GM18909 (cell line): ENCODE data around the gene PTGDR2.

Source experiments
- ATAC-seq: cut with Tn5 transposase; IDR thresholded peaks from one replicate; pipeline ENCODE4 v1.9.1; 2021; ENCODE audit warnings: mild to moderate bottlenecking; ENCODE audit not compliant: unreplicated experiment, poor library complexity

PTGDR2 gene

GRCh38 chr11:60860943-60861342, 5.2 kb upstream of the PTGDR2 start:
- no peak for ATAC-seq

- no peak for ATAC-seq
Observed at GRCh38 chr11:60859616-60860250, 4.0 kb upstream of the PTGDR2 start.

DNA sequence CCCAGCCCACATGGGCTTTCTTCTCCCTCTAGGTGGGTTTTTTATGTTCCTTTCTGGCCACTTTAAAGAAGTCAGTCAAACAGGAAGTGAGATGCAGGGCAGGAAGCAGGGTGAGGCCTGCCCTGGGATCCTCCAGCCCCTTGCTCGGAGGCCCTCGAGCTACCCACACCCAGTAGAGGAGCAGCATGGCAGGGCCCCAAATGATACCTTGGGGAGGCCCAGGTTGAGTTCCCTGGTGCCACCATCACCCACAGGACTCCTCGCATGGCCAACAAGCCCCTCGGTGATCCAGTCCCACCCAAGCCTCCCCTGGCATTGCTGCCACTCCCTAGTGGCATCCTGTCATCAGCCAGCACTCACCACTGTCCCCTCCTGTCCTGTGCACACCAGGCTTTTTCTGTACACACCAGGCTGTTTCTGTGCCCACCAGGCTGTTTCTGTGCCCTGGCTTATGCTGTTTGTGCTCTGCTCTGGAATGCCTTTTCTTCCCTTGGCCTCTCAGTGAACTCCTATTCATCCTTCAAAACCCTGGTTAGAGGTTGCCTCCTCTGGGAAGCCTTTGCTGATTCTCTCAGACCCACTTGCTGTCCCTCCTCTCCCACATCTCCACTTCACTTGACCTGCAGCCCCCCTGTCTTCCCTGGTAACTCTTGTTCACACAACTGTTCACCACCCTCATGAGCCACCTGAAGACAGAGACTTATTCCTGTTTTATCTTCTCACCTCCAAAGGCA, 3.1 kb upstream of the PTGDR2 start:
- no peak for ATAC-seq

GRCh38 chr11:60858236-60858635, 2.5 kb upstream of the PTGDR2 start:
- ATAC-seq: no peak

- no peak for ATAC-seq
Observed at GRCh38 chr11:60857378-60858232, 1.9 kb upstream of the PTGDR2 start.

- ATAC-seq: no peak
Observed at GRCh38 chr11:60854847-60855725, 664 bp downstream of the PTGDR2 start.

GRCh38 chr11:60854140-60854846, 1.5 kb downstream of the PTGDR2 start:
- no peak for ATAC-seq

- ATAC-seq: no peak
Observed at GRCh38 chr11:60852982-60853950, 2.5 kb downstream of the PTGDR2 start.

DNA sequence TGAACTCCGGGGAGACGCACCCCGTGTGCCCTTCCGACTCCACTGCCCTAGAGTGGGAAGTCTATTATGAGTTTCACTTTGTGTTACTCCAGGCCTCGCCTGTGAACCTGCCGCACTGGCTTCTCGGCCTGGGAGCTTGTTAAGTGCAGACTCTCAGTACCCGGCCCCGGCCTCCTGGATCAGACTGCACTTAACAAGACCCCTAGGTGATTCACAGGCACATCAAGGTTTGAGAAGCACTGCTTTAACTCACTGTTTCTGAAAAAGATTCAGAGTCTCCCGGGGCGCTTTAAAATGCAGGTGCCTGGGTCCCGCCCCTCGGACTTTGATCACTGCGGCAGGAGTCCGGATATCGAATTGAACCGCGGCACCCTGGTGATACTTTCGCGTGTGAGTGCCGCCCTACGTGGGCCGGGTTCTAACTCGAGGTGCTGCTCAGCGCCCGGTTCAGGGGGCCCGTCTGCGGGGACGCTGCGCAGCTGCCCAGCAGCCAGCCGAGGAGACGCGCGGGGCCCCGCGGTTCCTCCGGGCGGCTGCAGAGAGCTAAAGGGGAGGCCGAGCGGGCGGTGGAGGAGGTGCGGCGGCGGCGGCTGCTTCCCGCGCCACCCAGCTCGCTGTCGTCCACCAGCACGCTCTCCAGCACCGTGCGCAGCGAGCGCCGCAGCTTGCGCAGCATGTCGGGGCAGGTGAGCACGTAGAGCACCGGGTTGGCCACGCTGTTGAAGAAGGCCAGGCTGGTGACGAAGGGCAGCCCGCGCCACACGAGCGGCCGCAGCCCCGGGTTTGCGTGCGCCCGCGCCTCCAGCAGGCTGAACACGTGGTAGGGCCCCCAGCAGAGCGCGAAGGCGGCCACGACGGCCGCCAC, 3.4 kb downstream of the PTGDR2 start:
- no peak for ATAC-seq

GRCh38 chr11:60851327-60852104, 4.2 kb downstream of the PTGDR2 start:
- no peak for ATAC-seq

DNA sequence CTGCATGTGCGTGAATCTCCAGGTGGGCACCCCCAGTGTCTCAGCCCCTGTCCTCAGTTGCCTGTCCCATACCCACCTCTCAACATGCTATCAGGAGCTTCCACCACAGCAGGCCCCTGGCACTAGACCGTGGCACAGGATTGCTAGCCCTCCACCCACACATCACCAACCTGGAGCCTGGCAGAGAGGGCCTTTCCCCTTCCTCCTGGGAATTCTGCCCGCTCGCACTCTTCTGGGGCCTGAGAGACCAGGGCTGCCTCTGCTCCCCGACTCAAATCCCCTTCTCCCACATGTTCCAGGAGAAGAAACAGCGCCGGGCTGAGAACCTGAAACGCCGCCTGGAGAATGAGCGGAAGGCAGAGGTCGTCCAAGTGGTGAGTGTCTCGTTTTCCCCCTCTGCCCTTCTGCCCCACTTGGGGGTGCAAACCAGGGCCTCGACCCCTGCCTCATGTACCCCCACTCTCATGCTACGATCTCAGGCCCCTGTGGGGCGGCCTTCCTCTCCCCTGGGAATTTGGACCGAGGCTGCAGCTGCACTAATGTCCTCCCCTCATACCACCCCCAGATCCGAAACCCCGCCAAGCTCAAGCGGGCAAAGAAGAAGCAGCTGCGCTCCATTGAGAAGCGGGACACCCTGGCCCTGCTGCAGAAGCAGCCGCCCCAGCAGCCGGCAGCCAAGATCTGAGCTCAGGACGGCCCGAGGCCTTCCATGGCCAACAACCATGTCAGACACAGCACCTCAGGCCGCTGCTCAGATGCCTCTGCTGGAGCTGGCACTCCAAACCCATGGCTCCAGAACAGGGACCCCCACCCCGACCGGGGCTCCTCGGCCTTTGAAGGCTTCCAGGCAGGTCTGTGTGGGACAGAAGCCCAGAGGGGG, 5.9 kb downstream of the PTGDR2 start:
- ATAC-seq: no peak

GRCh38 chr11:60848714-60849151, 7.0 kb downstream of the PTGDR2 start:
- ATAC-seq: no peak

DNA sequence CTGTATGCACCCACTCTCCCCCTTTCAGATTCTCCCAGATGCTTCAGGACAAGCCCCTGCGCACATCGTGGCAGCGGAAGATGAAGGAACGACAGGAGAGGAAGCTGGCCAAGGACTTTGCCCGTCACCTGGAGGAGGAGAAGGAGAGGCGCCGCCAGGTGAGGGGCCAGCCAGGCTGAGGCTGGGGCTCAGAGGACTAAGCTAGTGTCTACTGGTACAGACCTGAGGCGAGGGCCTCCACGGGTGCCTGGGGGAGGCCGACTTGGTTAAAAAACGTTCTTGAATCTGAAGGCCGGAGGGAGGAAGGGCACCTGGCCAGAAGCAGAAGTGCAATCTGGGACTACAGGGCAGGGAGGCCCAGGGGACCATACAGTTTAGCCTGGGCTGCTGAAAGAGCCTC, 7.9 kb downstream of the PTGDR2 start:
- no peak for ATAC-seq

DNA sequence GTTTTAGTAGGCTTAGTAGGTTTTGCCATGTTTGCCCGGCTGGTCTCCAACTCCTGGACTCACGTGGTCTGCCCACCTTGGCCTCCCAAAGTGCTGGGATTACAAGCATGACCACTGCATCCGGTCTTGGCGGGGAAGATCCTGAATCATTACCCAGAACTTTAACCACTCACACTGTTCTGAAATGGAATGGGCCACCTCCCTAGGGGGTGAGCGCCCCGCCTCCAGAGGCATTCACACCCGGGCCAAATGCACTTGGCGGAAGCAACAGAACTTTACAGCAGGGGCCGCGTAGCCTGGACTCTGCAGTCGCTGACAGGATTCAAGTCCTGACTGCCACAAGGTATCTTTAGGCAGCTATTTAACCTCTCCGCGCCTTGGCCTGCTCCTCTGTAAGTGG, 8.5 kb downstream of the PTGDR2 start:
- ATAC-seq: no peak

- ATAC-seq: no peak
Observed at GRCh38 chr11:60845338-60845737, 10.4 kb downstream of the PTGDR2 start.

- no peak for ATAC-seq
Observed at GRCh38 chr11:60844870-60845221, 10.9 kb downstream of the PTGDR2 start.
